Dendritic cell treated with granulocyte-macrophage colony-stimulating factor and Interleukin-4, amounts not matched to agents 40 ng/mL and 50 ng/mL, for 4 days (primary cell): ENCODE results near the gene RIMS3.
A peak's percentile ranks its signal among the peaks of the same experiment; 100 is the strongest.

Source experiments
- H3K27ac Mint-ChIP-seq: one replicate; pipeline ENCODE4 v1.8.0; 2022; ENCODE audit warnings: mild to moderate bottlenecking, mixed read lengths
- H3K27me3 Mint-ChIP-seq: one replicate; pipeline ENCODE4 v1.8.0; 2022; ENCODE audit warnings: mild to moderate bottlenecking, mixed read lengths
- H3K36me3 Mint-ChIP-seq: one replicate; pipeline ENCODE4 v1.8.0; 2022; ENCODE audit warnings: low read depth, mixed read lengths
- H3K4me1 Mint-ChIP-seq: one replicate; pipeline ENCODE4 v1.8.0; 2022; ENCODE audit warnings: low read depth, mixed read lengths
- H3K4me3 Mint-ChIP-seq: one replicate; pipeline ENCODE4 v1.8.0; 2022; ENCODE audit warnings: mild to moderate bottlenecking, moderate library complexity, mixed read lengths
- H3K9me3 Mint-ChIP-seq: one replicate; pipeline ENCODE4 v1.8.0; 2022; ENCODE audit warnings: mixed read lengths
- intact Hi-C: fragments of 100-400 bp; cut with micrococcal nuclease; formaldehyde crosslinking; loops from one replicate; pipeline ENCODE4 v1.15.0; 2022

Gene RIMS3

DNA sequence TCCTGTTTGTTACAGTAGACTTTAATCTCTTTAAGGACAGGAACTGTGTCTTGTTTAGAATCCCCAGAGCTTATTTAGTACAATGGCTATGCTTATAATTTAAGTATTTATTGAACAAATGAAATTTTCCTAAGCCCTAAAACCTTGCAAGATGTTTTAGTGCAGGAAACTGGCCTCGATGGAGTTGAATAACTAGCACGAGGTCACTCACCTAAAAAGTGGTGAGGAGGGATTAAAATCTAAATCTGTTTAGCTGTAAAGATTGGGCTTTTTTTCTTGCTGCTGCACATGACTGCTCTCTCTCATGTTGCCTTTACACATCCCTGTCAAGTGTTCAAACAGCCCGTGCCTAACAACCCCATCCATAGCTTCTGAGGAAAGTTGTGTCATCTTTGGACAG lies 36.2 kb upstream of the RIMS3 start:
- no peak overlapping the region for H3K27ac Mint-ChIP-seq
- H3K9me3 Mint-ChIP-seq, result no peaks in the 10 kb centered on the region
- H3K4me1 Mint-ChIP-seq, result peaks cover 46% of the 10 kb centered on the region

DNA sequence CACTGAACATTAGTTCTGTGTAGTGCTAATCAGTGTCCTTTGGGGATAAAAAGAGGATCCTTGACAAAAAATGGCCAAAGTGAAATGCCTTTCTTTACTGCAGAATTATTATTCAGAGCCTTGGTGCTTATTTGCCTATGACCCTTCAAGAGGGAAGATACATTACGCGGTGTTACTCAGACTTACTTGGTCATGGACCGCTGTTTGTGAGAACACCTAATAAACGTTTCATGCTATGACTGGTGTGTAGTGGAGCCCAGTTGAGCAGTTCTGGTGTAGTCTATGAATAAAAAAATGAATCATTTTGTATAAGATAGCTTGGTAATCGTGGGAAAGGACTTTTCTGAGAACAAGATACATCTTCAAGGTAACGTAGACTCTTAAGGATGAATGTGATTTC lies 34.3 kb upstream of the RIMS3 start:
- H3K4me1 Mint-ChIP-seq, result peaks cover 50% of the 10 kb centered on the region
- H3K27me3 Mint-ChIP-seq, result no peaks in the 10 kb centered on the region
- H3K9me3 Mint-ChIP-seq, result no peaks in the 10 kb centered on the region
- H3K36me3 Mint-ChIP-seq, result peaks cover 19% of the 10 kb centered on the region
- intact Hi-C loops, result no loop called here
- H3K4me3 Mint-ChIP-seq, result no peak overlapping the region
- no peak overlapping the region for H3K27ac Mint-ChIP-seq

More for the DNA sequence above, 36.2 kb upstream of the RIMS3 start:
- Mint-ChIP-seq H3K36me3 (peaks cover 9% of the 10 kb centered on the region), H3K4me3 (no peak overlapping the region), H3K27me3 (no peaks in the 10 kb centered on the region)
- intact Hi-C loops, result no loop called here

DNA sequence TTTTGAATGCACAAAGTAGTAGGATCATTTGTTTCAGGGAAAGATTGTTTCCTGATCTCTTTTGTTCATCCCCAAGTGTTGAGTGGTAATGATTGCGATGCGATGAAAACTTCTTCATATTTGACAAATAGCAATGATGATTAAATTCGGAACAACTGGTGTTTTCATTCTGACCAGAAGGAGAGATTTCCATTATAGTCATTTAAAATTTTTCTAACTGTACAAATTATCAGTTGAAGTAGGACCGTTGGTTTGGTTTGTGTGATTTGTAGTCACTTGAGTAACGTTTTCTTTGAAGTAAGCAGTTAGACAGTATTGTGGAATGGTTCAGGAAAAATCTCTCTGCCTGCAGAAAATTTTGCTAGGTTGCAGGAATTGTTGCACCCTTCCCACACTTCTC lies 32.0 kb upstream of the RIMS3 start:
- H3K4me1 Mint-ChIP-seq, result peaks cover 55% of the 10 kb centered on the region
- no peaks in the 10 kb centered on the region for H3K9me3 Mint-ChIP-seq
- H3K27ac Mint-ChIP-seq, result no peak overlapping the region
- no peak overlapping the region for H3K4me3 Mint-ChIP-seq
- H3K36me3 Mint-ChIP-seq, result peaks cover 29% of the 10 kb centered on the region
- intact Hi-C loops, result no loop called here
- no peaks in the 10 kb centered on the region for H3K27me3 Mint-ChIP-seq

DNA sequence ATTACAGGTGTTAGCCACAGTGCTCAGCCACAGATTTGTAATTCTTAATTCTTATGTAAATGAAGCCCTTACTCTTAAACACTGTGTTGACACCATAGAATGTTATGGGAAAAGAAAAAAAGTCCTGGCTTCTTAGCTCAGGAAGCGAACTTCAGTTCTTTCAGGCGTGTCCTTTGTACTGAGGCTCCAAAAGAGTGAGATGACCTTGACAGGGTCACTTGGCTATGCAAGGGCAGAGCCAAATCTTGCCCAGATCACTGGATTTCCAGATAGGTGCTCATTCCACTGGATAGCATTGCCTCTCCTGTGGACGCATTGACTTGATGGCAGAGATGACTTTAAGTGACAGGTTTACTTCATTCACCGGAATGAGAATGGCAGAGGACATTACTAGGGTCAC lies 30.8 kb upstream of the RIMS3 start:
- H3K36me3 Mint-ChIP-seq, result peaks cover 40% of the 10 kb centered on the region
- H3K4me3 Mint-ChIP-seq, result no peak overlapping the region
- no peaks in the 10 kb centered on the region for H3K27me3 Mint-ChIP-seq
- H3K4me1 Mint-ChIP-seq, result peaks cover 56% of the 10 kb centered on the region
- H3K27ac Mint-ChIP-seq, result no peak overlapping the region
- no peaks in the 10 kb centered on the region for H3K9me3 Mint-ChIP-seq
- intact Hi-C loops, result no loop called here

DNA sequence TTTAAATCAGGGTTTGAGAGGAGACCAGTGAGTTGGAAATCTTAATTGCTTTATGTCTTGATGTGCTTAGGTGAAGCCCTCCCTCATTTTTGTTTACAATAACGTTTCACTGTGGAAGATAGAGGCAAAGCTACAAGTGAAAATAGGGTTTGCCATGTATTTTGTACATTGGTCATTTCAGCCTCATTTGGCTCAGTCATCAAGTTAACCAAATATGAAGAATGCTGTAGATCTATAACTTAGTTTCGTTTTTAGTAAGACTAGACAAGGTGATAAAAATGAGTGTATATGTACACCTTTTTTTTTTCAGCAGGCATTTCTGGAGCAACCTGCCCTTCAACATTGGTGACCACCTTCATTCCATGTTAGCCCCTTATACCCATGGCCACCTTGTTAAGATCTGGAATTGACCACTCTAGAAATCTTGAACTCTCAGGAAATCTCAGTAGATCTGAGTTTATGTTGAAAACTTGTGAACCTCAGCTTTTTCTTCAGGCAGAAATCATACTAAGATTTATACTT lies 28.9 kb upstream of the RIMS3 start:
- H3K4me1 Mint-ChIP-seq, result peaks cover 67% of the 10 kb centered on the region
- no peaks in the 10 kb centered on the region for H3K27me3 Mint-ChIP-seq
- no peaks in the 10 kb centered on the region for H3K9me3 Mint-ChIP-seq
- no peak overlapping the region for H3K4me3 Mint-ChIP-seq
- intact Hi-C loops, result no loop called here
- H3K36me3 Mint-ChIP-seq, result peaks cover 44% of the 10 kb centered on the region
- H3K27ac Mint-ChIP-seq, result no peak overlapping the region

DNA sequence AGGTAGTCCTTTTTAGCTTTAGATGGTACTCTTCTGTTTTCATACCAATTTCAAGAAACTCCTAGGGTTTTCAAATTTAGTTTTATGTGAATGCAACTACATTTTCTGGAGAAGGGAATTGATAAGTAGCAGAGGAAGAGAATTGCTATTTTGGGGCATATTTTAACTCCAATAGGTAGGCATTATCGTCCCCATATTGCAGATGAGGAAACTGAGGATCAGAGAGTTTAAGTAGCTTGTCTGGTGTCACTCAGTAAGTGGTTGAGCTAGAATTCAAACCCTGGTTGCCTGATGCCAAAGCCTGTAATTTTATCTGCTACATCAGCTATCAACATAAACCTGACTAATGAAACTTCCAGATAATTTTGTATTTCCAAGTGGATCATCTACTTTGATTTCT lies 27.9 kb upstream of the RIMS3 start:
- H3K4me1 Mint-ChIP-seq, result peaks cover 59% of the 10 kb centered on the region

DNA sequence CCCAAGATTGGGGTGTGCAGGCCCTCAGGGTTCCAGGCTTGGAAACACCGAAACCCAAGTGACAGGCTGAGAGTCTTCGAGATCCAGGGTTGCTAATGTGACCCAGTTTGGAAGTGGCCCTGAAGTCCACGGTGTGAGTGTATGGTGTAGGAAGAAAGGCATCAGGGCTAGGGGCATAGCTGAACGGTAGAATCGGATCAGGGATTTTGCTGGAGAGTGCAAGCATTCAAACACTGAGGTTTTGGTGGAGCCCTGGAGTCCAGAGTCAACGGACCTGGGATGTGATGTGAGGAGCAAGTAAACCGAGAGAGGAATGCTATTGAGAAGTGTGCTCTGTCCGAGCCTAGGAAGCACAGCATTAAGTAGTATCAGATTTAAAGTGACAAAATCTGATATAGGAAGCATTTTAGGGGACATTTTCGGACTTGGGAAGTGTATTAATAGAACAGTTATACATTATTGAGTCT lies 27.0 kb upstream of the RIMS3 start:
- Mint-ChIP-seq H3K27ac (peak overlapping the region; percentile 99), H3K9me3 (no peaks in the 10 kb centered on the region), H3K4me3 (peak overlapping the region; percentile 96), H3K27me3 (no peaks in the 10 kb centered on the region), H3K36me3 (peaks cover 47% of the 10 kb centered on the region), H3K4me1 (peaks cover 64% of the 10 kb centered on the region)
- intact Hi-C loops, result loop anchor here (2.0 kb wide), 1 partner anchor 16 kb away; no protein-coding TSS in a partner anchor

More for the DNA sequence above, 27.9 kb upstream of the RIMS3 start:
- Mint-ChIP-seq H3K9me3 (no peaks in the 10 kb centered on the region), H3K4me3 (peak overlapping the region; percentile 96), H3K36me3 (peaks cover 44% of the 10 kb centered on the region), H3K27ac (peak overlapping the region; percentile 99), H3K27me3 (no peaks in the 10 kb centered on the region)
- intact Hi-C loops, result loop anchor here (2.0 kb wide), 1 partner anchor 15 kb away; no protein-coding TSS in a partner anchor

DNA sequence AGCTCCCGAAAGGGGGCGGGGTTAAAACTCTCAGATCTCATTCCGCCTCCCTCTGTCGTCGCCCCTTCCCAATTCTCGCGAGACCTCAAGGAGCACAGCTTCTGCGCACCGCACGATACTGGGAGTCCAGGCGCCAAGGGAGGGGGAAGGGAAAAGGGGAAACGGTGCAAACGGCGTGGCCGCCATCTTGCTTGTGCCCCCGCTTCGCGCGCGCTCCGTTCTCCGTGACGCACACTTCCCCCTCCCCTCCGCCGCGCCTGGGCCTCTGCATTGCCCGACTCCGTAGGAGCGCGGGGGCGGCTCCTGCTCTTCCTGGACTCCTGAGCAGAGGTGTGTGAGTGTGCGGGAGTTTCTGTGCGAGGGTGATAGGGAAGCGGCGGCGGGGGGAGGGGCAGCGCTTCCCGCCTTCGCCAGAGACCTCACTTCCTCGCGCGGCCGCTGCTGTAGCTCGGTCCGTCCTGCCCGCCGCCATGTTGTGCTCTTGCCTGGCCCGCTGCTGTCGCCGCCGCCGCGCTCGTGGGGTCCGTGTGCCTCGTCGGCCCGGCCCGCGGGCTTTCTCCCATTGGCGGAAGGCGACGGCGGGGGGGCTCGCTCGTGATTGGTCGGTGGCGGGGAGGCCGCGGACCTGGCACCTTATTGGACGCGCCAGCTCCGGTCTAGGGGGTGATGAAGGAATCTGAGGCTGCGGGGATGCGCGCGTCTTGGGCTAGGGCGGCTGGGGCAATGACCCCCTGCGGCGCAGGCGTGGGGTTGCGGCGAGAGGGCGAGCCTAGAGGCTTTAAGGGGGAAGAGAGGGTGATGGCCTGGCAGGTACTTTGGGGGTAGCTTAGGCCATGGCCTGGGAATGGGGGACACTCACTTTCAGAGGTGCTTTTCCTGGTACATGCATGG lies 26.3 kb upstream of the RIMS3 start, which contains the start of gene NFYC:
NFYC (plus strand) TSS at position 167 of the 891 bp plus-strand sequence. CDS start 47,140 bp downstream, outside the sequence.
- H3K4me1 Mint-ChIP-seq, result peaks cover 59% of the 10 kb centered on the region
- intact Hi-C loops, result loop anchor here (2.0 kb wide), 1 partner anchor 17 kb away; no protein-coding TSS in a partner anchor
- peaks cover 47% of the 10 kb centered on the region for H3K36me3 Mint-ChIP-seq
- H3K4me3 Mint-ChIP-seq, result peak within 1 kb of the TSS; percentile 96
- no peaks in the 10 kb centered on the region for H3K9me3 Mint-ChIP-seq
- H3K27me3 Mint-ChIP-seq, result no peaks in the 10 kb centered on the region
- peak within 1 kb of the TSS; percentile 99 for H3K27ac Mint-ChIP-seq

DNA sequence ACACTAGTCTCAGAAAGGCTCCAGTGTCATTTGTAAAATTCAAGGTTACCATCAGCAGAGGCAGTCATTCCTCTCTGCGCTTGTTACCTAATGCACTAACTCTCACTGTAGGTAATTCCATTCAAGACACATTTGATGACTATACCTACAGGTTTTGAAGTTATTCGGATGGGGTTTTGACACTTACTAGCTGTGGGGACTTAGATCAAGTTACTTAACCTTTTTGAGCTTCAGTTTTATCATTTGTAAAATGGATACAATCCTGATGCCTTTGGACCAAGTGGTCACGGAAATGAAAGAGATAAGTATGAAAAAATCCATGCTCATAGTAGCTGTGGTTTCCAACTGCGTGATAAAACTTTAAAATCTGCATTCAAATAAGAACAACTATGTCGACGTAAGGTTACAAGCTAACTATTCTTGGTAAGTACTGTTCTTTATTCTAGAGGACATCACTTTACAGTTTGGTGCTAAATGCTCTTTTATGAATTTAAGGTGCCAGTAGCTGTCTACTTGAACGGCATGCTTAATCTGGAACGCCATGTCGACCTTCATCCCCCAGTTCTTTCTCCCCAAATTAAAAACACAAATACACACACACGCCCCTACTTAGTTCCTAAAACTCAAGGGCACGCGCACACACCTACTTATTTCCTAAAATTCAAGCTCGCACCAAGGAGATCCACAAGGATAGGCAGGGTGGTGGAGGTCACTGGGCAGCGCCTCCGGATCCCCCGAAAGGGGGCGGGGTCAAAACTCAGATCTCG lies 25.5 kb upstream of the RIMS3 start:
- peak overlapping the region; percentile 99 for H3K27ac Mint-ChIP-seq
- peak overlapping the region; percentile 96 for H3K4me3 Mint-ChIP-seq
- H3K9me3 Mint-ChIP-seq, result no peaks in the 10 kb centered on the region
- intact Hi-C loops, result no loop called here
- peaks cover 50% of the 10 kb centered on the region for H3K36me3 Mint-ChIP-seq
- H3K27me3 Mint-ChIP-seq, result no peaks in the 10 kb centered on the region
- peaks cover 55% of the 10 kb centered on the region for H3K4me1 Mint-ChIP-seq

DNA sequence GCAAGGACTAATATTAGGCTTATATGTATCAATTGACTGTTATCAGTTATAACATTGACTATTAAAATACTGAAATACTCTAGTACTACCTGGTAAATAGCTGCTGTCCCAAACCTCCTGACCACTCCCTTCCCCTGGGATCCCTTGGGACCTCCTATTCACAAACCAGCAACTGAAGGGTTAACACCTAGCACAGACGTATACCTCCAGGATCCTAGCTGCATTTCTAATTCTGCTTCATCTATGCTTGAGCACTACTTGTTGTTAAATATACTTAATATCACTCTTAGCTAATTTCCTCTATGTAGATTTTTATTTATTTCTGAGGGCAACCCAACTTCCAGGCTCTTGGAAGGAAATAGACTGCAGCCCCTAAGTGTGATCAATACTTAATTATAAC lies 24.3 kb upstream of the RIMS3 start:
- Mint-ChIP-seq H3K4me1 (peaks cover 48% of the 10 kb centered on the region), H3K36me3 (peaks cover 44% of the 10 kb centered on the region), H3K9me3 (no peaks in the 10 kb centered on the region), H3K27ac (no peak overlapping the region), H3K4me3 (no peak overlapping the region), H3K27me3 (no peaks in the 10 kb centered on the region)
- intact Hi-C loops, result no loop called here

DNA sequence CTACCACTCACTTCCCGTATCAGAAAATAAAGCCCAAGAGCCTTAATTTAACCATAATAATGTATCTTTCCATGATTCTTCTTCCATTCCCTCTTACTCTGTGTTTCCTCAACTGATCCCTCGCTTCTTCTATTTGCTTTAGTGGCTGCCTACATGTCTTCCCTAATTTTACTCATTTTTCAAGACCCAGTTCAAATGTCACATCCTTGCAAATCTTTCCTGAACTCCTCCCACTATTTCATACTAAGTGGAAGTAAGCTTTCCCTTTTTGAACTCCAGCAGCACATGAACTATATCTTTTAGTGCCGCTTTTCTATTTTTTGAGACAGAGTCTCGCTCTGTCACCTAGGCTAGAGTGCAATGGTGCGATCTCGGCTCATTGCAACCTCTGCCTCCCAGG lies 22.2 kb upstream of the RIMS3 start:
- Mint-ChIP-seq H3K9me3 (no peaks in the 10 kb centered on the region), H3K4me1 (peaks cover 31% of the 10 kb centered on the region), H3K4me3 (no peak overlapping the region), H3K36me3 (peaks cover 37% of the 10 kb centered on the region), H3K27me3 (no peaks in the 10 kb centered on the region), H3K27ac (peak overlapping the region; percentile 11)
- intact Hi-C loops, result no loop called here

DNA sequence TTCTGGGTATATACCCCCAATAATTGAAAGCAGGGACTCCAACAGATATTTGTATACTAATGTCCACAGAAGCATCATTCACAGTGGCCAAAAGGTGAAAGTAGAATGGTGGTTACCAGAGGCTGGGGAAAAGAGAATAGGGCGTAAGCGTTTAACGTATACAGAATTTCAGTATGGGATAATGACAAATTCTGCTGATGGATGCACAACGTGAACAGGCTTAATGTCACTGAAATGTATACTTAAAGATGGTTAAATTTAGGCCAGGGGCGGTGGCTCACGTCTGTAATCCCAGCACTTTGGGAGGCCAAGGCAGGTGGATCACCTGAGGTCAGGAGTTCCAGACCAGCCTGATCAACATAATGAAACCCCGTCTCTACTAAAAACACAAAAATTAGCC lies 21.6 kb upstream of the RIMS3 start:
- Mint-ChIP-seq H3K4me1 (peaks cover 25% of the 10 kb centered on the region), H3K9me3 (no peaks in the 10 kb centered on the region), H3K36me3 (peaks cover 31% of the 10 kb centered on the region), H3K27me3 (no peaks in the 10 kb centered on the region), H3K27ac (no peak overlapping the region), H3K4me3 (no peak overlapping the region)
- intact Hi-C loops, result no loop called here

DNA sequence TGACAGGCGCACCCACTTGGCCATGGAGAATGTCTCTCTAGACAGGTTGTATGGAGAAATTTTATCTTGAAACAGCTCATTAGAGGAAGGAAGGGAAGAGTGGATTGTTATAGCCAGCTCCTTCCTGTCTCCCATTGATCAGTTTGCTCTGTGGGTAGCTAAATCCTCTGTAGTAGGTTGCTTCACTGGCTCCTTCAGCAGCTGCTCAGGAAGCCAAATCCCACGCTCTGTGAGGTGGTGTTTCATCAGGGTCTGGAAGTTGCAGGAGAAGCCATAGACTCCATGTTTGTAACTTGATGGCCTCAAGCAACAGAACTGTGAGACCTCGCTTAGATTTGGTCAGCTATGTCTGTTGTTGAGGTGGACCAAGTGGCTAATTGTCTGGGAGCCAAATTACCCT lies 19.2 kb upstream of the RIMS3 start:
- Mint-ChIP-seq H3K27ac (no peak overlapping the region), H3K4me3 (no peak overlapping the region), H3K9me3 (no peaks in the 10 kb centered on the region), H3K27me3 (no peaks in the 10 kb centered on the region), H3K36me3 (peaks cover 20% of the 10 kb centered on the region), H3K4me1 (peaks cover 15% of the 10 kb centered on the region)
- intact Hi-C loops, result no loop called here
